ENCODE measurements around the gene LDB1.

Gene LDB1

DNA sequence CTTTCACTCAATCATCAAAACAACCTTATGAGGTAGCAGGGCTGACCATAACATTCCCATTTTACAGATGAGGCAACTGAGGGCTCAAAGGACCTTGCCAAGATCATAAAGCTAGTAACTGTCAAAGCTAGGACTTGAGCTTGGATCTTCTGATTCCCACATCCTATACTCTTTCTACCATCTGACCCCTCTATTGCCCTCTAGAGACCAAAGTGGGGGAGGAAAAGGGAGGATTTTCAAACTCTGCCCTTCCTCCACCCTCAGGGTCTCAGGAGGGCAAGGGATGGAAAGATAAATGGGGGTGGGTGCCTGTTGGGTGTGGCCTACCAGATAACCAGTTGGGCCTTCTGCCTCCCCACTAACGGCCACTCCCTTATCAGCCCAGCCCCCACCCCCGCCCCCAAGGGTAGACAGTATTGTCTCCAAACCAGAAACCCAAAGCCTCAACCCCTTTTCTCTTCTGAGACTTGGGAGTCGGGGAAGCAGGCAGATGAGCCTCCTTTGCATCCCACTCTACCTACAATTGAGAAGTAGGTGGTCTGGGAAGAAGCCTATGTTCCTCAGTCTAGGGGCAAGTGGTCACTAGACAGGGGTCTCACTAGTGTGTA lies 7.9 kb downstream of the LDB1 start:
- no peak for DNase-seq (ENCODE audit: low spot score)

DNA sequence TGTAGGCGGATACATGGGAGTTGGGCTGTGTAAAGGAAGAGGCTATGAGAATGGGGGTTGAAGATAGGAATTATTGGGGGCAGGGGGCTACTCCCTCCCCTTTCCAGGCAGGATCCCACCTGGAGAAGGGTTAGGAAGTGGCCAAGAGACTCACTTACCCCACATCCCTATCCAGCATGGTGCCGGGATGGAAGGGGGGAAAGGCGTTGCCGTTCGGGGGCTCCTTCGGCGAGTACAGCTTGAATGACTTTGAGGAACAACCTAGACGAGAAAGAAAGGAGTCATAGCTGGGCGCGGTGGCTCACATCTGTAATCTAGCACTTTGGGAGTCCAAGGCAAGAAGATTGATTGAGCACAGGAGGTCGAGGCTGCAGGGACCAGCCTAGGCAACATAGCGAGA lies 8.9 kb downstream of the LDB1 start:
- DNase-seq (ENCODE audit: low spot score), result no peak

DNA sequence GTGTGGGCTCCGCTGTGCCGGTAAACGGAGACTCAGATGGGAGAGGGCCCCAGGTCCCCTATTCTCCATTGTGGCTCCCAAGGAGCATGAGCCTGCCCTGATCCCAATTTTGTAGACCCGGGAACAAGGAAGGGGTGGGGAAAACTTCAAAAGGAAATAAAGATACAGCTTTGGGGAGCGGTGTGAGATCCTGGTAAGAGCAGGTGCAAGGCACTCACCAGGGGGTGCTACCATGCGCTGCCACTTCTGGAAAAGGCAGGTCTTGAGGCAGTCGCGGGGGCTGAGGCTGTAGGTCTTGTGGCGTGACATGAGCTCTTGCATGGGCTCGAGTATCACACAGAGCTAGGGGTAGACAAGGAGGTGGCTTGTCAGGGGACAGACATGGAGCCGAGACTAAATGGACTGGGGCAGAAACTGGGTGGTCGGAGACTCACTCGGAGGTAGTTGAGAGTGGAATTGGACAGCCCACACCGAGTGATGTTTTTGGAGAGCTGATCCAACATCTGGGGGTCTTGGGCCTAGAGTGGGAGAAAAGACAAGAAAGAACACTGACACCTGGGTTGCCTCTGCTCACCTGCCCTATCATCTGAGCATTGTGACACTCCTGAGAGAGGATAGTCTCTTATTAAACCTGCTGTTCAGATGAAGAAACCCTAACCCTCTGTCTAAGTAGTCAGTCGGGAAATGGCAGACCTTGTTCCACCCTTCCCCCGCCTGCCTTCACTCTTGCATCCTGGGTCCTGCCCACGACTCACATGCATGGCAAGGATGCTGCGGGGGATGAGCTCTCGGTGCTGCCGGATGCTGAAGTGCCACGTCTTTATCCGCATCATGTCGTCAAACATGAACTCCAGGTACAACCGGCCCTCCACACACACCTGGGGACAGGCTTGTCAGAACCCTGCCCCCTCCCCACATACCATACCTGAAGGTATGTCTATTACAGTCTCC lies 10.7 kb downstream of the LDB1 start:
- DNase-seq (ENCODE audit: low spot score), result no peak

DNA sequence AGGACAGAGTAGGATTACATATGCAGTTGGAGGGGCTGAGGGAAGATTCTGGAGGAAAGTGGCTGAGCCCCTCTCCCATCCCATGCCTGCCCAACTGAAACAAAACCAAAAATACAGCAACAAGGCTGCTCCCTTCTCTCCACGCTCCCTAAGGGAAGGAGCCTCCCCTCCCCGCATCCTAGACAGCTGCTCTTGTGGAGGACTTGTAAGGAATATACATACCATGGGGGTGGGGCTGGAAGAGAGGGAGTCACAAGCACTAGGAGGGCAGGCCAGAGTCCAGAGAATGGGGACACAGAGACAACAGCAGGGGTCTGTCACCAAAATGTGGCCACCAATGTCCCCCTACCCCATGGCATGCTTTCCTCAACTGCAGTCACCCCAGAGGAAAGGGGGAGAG lies 13.2 kb downstream of the LDB1 start:
- no peak for DNase-seq (ENCODE audit: low spot score)

DNA sequence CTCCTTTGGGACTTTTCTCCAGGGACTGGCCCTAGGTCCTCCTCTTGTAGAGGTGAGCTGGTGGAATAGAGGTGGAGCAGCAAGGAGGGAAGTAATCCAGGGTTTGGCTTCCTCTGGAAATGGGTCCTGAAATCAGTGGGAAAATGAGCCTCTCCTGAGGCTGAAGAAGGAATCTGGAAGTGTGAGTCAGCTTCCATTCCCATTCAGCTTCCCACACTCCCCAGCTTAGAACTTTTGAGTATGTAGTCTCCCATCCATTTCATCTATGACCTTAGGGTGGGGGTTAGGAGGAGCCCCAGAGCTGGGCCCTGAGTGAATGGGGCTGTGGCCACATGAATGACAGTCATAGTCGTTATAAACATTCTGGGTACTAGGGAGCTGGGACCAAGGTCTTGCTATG lies 17.7 kb downstream of the LDB1 start:
- no peak for DNase-seq (ENCODE audit: low spot score)

DNA sequence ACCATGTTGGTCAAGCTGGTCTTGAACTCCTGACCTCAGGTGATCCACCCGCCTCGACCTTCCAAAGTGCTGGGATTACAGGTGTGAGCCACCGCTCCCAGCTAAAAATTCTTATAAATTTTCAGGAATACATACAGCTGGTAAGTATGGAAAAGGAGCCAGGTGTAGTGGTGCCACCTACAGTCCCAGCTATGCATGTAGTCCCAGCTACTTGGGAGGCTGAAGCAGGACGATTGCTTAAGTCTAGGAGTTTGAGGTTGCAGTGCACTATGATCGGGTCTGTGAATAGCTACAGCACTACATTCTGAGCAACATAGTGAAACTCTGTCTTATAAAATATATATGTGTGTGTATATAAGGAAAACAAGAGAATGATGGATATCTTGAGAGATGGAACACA lies 19.0 kb downstream of the LDB1 start:
- no peak for DNase-seq (ENCODE audit: low spot score)

DNA sequence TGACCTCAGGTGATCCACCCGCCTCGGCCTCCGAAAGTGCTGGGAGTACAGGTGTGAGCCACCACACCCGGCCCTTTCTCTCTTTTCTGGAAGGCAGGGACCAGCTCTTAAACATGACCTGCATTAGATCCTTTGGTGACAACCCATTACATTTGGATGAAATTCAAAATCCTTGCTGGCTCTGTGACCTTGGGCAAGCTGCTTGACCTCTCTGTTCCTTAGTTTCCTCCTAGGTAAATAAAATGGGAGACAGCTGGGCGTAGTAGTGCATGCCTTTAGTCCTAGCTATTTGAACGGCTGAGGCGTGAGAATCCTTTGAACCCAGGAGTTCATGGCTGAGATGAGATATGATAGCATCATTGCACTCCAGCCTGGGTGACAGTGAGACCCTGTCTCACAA lies 23.7 kb downstream of the LDB1 start:
- no peak for DNase-seq (ENCODE audit: low spot score)

DNA sequence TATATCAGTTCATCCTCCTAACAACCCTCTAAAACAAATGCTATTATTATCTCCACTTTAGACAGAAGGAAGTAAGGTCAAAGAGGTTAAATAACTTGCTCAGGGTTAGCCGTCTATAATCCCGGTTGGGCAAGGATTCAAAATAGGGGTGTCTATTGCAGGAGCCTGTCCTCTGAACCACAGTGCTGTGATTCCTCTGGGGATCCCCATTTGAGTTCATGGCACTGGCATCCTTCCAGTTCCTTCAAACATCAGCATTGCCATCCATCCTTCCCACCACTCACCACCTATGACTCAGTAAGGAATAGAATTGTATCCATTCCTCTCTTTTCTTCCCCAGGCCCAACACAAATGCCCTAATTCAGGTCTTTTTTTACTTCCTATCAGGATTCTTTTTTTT lies 29.4 kb downstream of the LDB1 start:
- DNase-seq (ENCODE audit: low spot score), result no peak

DNA sequence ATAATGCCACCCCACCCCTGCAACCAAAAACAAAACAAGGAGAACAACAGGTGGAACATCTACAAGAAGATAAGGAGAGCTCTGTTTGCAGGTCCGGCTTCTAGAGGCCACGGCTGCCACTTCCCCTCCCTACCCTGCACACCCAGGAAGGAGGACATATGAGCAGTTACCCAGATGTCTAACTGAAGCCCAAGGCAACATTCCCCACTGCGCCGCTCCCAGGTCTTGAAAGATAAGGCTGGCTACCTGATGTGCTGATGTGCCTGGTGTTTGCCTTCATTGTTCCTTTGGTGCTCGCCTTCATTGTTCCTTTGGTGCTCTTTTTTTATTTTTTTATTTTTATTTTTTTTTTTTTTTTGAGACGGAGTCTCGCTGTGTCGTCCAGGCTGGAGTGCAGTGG lies 34.0 kb downstream of the LDB1 start:
- no peak for DNase-seq (ENCODE audit: low spot score)

DNA sequence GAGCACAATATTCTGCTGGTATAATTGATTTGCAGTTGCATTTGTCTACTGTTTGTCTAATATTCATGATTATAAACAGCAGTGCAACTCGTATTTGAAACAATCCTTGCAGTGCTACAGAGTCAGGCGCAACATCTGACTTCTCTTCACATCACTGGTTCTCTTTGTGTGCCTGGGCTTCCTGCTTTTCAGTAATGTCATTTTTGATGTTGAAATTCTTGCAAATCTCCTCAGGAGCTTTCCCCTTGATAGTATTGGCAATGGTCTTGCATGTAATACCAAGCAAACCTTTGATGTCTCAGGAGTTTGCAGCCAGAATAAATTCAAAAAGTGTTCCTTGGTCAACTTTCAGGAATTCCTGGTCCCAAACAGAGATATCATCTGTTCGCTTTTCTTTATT lies 34.8 kb downstream of the LDB1 start:
- no peak for DNase-seq (ENCODE audit: low spot score)

DNA sequence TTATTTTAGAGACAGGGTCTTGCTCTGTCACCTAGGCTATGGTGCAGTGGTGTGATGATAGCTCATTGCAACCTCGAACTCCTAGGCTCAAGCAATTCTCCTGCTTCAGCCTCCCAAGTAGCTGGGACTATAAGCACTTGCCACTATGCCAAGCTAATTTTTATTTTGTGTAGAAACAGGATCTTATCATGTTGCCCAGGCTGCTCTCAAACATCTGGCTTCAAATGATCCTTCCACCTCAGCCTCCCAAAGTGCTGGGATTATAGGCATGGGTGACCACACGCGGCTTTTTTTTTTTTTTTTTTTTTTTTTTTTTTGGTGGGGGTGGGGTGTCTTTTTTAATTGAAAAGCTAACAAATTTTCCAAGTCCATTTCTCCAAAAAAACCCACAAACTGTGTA lies 36.6 kb downstream of the LDB1 start:
- no peak for DNase-seq (ENCODE audit: low spot score)

DNA sequence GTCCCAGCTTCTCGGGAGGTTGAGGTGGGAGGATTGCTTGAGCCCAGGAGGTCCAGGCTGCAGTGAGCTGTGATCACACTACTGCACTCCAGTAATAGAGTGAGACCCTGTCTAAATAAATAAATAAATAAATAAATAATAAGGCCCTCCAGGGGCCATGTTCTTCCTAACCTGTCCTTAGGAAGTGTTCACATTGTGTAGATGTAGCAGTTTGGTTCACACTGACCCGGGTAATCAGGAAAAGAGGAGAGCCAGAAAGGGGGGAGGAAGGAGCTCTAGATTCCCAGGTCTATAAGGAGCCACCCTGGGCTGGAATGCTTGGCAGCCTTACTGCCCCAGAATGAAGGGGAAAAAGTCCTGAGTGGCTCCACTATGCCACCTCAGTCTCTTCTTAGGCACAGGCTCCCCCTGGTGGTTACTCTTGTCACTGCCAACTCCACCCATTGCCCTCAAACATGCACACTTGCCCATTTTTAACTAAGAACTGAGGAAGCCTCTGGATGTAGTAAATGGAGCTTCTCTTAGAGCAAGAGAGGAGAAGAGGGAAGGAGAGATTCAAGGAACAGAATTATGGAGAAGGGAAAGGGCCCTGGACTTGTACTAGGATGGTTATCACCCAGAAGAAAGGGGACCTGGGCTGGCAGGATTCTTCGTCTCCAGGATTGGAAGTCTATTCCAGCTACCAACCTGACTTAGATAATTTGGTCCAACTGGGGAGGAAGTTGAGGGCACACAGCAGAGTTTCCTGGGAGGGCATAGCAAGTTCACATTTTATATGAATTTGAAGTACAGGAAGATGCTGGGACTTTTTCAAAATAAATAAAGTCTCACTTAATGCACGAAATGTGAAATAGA lies 47.3 kb downstream of the LDB1 start:
- peak; percentile 82 for DNase-seq (ENCODE audit: low spot score)

DNA sequence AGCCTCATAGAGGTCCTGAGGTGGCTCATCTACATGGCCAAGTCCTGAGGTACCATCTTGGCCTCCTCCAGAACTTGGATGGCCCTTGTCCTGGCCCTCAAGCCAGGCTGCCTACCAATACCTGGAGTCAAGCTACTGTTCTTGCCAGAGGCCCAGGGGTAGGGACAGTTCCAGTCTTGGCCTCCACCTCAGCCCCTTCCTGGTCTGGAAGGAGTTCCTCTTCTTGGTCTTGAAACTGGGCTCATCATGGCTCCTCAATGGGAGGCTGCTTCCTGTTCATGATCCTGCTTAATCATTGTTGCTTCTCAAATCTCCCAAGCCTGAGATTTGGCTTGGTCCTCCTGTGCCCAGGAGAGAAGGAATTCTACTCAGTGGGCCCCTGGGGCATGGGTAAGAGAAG lies 51.1 kb downstream of the LDB1 start:
- DNase-seq (ENCODE audit: low spot score), result no peak

DNA sequence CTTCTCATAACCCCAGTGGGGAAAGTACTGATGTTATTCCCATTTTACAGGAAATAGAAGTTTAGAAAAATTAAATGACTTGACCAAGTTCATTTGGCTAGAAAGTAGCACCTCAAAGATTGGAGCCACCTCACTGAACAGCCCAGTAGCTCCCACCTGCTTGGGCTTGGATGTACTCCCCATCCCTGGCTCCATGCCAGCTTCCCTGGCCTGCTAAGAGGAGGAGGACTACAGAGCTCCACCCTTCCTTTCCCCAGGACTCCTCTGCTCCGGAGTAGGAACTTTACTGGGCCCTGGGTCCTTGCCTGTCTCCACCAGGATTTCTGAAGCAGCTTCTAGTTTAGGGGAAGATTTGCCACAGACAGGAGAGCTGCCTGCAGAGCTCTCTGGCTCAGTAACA lies 52.0 kb downstream of the LDB1 start:
- no peak for DNase-seq (ENCODE audit: low spot score)

DNA sequence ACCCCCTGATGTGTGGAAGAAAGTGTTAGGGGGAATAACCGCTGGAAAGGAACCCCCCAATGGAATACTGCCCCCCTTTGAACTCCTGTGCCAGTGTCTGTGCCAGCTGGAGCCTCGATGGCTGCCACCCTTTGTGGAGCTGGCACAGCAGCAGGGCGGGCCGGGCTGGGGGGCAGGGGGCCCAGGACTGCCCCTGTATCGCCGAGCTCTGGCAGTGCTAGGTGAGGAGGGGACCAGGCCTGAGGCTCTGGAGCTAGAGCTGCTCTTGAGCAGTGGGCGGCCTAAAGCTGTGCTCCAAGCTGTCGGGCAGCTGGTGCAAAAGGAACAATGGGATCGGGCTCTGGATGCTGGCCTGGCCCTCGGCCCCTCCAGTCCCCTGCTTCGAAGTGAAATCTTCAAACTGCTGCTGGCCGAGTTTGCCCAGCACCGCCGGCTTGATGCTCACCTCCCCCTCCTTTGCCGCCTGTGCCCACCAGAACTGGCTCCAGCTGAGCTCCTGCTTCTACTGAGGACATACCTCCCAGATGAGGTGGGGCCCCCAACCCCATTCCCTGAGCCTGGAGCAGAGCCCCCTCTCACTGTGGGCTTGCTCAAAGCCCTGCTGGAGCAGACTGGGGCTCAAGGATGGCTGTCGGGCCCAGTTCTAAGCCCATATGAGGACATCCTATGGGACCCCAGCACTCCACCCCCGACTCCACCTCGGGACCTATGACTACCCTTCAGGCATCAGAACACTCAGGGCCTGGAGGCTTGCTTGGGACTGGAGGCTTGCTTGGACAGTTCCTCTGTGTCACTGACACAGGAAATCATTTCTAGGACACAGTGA lies 52.9 kb downstream of the LDB1 start:
- DNase-seq (ENCODE audit: low spot score), result no peak

DNA sequence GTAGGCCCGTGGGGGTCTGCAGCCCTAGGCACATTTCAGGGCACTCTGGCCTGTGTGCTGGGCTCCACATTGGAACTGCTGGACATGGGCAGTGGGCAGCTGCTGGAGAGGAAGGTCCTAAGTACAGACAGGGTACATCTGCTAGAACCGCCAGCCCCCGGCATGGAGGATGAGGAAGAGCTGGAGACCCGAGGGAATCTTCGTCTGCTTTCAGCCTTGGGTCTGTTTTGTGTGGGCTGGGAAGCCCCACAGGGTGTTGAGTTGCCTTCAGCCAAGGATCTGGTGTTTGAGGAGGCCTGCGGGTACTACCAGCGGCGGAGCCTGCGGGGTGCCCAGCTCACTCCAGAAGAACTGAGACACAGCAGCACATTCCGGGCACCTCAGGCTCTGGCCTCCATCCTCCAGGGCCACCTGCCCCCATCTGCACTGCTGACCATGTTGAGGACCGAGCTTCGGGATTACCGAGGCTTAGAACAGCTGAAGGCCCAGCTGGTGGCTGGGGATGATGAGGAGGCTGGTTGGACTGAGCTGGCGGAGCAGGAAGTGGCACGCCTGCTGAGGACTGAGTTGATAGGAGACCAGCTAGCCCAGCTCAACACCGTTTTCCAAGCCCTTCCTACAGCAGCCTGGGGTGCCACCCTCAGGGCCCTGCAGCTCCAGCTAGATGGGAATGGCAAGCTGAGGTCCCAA lies 53.6 kb downstream of the LDB1 start:
- DNase-seq (ENCODE audit: low spot score), result no peak

DNA sequence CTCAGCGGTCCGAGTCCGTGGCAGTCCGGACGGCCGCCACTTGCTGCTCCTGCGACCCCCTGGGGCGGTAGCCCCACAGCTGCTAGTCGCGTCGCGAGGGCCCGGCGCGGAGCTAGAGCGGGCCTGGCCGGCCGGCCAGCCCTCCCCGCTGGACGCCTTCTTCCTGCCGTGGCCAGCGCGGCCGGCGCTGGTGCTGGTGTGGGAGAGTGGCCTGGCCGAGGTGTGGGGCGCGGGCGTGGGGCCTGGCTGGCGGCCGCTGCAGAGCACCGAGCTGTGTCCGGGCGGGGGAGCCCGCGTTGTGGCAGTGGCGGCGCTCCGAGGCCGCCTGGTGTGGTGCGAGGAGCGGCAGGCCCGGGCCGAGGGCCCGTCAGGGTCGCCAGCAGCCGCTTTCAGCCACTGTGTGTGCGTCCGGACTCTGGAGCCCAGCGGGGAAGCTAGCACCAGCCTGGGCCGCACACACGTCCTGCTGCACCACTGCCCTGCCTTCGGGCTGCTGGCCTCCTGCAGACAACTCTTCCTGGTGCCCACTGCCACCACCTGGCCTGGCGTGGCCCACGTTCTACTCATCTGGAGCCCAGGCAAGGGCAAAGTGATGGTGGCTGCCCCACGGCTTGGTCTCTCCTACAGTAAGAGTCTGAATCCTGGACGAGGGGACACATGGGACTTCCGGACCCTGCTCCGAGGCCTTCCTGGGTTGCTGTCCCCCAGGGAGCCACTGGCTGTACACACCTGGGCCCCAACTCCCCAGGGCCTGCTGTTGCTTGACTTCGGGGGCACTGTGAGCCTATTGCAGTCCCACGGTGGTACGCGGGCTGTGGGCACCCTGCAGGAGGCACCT lies 54.4 kb downstream of the LDB1 start:
- no peak for DNase-seq (ENCODE audit: low spot score)

DNA sequence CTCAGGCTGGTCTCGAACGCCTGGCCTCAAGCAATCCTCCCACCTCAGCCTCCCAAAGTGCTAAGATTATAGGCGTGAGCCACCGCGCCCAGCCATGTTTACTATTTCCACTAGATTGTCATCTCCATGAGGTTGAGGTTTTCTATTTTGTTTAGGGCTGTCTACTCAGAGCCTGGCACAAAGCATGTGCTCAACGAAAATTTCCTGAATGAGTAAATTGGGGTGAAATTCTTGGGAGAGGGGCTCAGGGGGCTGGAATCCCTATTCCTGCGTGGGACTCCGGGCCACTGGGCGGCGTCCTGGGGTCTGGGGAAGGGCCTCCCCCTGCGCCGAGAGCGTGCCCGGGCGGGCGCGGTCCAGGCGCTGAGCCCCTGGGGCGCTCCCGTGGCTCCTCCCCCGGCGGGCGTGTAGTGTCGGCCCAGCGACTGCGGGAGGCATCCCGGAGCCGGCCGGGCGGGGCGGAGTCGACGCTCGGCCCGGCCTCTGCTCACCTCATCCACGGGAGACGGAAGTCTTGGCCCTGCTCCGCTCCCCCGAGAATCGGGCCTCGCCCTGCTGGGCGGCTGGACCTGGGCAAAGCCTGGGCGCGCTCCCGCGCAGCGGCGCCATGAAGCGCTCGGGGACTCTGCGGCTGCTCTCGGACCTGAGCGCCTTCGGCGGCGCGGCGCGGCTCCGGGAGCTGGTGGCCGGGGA lies 55.2 kb downstream of the LDB1 start, which contains the start of gene HPS6:
TSS of gene HPS6 (plus strand) at position 482 of the 693 bp plus-strand sequence. CDS start at position 608, 126 bp downstream.
- DNase-seq (ENCODE audit: low spot score), result peak; percentile 88

DNA sequence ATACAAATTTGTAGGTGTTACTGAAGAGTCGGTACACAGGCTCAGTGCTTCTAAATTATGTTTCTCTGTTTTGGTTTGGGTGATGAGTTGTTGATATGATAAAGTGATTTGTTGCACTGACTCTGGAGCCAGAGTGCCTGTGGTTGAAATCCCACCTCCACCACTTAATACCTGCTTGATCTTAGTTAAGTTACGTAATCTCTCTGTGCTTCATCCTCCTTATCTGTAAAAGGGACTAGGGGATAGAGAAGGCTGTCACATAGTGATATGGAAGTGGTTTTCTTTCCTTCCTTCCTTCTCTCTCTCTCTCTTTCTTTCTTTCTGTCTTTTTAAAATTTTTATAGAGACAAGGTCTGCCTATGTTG lies 55.7 kb downstream of the LDB1 start:
- DNase-seq (ENCODE audit: low spot score), result no peak

DNA sequence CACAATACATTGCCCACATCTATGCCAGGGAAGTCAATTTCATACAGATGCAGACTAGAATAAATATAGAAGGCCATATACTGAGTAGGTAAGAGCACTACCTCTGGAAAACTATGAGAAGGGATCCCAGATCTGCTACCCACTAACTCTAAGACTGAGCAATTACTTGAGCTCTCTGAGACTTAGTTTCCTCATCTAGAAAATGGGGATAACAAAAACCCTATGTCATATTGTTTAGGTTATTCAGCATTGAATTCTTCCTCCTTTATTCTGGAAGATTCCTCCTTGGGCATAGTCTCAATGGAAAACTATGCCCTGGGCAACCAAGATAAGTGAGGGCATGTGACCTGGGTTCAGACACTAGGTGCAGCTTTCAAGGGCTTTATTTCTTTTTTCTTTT lies 60.2 kb downstream of the LDB1 start:
- DNase-seq (ENCODE audit: low spot score), result no peak

Measured in CD4-positive, alpha-beta T cell treated with Interleukin-15 for 4 hours (primary cell).